NAMALWA (cell line): ENCODE data around the gene GLP1R.

ENCODE experiments used
- DNase-seq: peaks from one replicate; pipeline ENCODE4 v3.0.0-alpha.2; 2015; ENCODE audit warnings: low spot score

Gene GLP1R

GRCh38 chr6:39048481-39049399 lies at the start of gene GLP1R:
GLP1R (plus strand) TSS chr6:39048781; CDS start chr6:39048841, 60 bp downstream.
- DNase-seq, result no peak

DNA sequence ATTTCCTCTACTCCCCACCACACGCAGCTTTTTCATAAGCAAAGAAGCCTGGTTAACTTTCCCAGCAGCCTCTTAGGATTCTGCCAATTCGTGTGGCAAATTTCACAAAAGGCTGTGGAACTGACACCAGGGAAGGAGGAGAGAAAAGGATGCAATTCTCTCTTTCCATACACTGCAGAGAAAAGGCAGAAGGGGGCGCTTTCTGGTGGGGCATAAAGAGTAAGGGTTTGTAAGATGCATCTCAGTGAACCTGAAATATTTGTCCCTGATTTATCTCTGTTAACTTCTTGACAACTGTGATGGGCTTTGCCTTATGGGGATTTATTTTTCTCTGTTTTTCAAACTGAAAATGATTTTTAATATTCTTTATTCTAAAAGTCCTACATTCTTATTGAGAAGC lies 45.5 kb upstream of the GLP1R start:
- peak; percentile 31 for DNase-seq

DNA sequence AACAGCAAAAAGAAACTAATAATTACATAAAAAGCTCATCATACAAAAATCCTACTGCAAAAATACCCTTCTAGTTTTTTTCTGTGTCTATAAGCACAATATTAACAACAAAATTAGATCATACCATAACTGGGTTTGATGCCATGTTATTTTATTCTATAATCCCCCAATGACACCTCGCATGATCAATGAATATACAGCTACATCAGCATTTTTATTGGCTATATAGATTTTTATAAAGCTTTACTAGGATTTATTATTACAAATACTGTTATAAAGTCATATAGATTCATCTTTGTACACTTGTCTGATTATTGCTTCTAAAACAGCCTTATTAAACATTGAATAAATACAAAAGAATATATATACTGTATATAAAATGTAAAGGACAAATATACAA lies 45.1 kb upstream of the GLP1R start:
- DNase-seq, result no peak

GRCh38 chr6:39004801-39005200 lies 43.8 kb upstream of the GLP1R start:
- no peak for DNase-seq

DNA sequence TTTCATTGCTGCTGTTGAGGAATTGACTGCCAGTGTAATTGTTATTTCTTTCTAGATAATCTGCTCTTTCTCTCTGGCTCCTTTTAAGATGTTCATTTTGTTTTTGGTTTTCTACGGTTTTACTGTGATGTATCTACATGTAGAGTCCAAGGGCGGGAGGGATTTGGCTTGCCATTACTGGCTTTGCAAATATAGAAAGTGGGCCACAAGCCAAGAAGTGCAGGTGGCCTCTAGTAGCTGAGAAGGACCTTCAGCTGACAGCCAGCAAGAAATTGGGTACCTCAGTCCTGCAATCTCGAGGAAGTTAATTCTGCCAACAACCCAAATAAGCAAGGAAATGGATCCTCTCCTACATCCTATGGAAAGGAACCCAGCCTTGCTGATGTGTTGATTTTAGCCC lies 42.8 kb upstream of the GLP1R start:
- peak; percentile 27 for DNase-seq

DNA sequence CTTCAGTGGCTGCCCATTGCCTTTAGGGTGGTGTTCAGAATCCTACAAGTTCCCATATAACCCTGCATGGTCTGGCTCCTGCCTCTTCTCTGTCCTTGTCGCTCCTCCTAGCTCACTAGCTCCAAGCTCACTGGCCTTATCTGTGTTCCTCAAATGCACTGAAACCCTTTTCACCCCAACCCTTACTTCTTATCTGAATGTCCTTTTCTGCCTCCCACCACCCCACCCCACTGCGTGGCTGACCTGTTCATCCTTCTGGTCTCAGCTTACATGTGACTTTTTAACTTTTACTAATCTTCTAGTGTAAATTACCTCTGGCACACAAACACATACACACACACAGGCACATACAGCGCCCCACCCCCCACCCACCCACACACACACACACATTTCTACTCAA lies 41.0 kb upstream of the GLP1R start:
- no peak for DNase-seq

- DNase-seq, result no peak
These were observed 39.8 kb upstream of the GLP1R start for GRCh38 chr6:39008737-39009136.

GRCh38 chr6:39009476-39009875 lies 39.1 kb upstream of the GLP1R start:
- DNase-seq, result no peak

DNA sequence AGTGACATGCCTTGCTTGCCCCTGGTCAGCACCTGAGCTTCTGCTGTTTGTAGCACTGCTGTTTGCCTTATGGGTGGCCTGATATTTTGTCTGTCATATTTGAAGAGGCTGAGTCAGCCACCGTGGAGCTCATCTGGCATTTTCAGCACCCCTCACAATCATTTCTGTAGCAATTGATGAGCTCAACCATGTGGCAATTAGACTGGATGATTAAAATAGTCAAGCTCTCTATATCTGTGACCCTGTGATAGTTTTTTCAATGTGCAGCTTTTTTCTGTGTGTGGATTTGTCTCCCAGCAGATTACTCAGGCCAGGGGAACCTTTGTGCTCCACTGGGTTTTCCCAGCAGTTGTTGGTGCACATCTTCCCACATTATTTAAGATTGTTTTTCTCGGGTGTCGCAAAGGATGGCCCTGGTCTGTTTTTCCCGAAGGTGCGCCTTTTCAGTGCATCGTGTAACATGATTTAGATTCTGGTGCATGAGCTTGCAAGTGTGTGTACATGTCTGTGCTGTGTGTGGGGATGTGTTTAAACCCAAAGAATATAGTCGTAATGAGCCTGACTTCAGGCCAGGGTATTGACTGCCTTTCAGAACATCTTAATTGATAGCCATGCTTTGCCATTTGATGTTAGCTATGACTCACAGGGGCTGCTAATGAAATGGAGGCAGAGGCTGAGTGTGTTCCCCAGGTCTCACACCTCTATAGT lies 31.6 kb upstream of the GLP1R start:
- no peak for DNase-seq

DNA sequence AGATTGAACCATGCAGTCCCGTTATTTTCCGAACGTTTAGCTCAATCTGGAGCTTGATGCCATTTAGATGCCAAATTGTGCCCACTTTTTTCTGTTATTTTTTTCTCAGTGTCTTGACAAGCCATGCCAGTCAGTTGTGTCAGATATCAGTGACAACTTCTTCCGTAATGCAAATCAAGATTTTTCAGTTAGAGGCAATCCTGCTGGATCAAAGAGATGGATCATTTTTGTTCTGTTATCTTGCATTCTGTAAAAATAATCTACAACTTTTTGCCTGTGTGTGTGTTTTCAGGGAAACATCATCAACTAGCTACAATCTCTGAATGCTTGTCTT lies 31.1 kb upstream of the GLP1R start:
- no peak for DNase-seq

- DNase-seq, result no peak
These were observed 30.5 kb upstream of the GLP1R start for GRCh38 chr6:39018103-39018502.

DNA sequence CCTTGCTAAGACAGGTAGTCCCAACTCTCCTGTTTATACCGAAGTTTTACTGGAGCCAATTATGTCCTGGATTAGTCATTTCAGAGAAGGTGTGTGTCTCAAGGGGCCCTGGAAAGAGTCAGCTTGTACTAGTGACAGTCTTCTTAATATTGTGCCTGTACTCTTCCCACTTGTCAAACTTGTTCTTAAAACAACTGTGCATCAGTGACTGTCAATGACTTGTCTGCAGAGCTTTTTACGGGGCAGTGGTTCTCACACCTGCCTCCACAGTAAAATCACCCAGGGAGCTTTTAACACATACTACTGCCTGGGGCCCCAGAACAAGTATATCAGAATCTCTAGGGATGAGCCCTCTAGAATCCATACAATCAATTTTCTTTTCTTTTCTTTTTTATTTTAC lies 28.4 kb upstream of the GLP1R start:
- DNase-seq, result no peak

- DNase-seq, result no peak
These were observed 27.5 kb upstream of the GLP1R start for GRCh38 chr6:39021041-39021440.

DNA sequence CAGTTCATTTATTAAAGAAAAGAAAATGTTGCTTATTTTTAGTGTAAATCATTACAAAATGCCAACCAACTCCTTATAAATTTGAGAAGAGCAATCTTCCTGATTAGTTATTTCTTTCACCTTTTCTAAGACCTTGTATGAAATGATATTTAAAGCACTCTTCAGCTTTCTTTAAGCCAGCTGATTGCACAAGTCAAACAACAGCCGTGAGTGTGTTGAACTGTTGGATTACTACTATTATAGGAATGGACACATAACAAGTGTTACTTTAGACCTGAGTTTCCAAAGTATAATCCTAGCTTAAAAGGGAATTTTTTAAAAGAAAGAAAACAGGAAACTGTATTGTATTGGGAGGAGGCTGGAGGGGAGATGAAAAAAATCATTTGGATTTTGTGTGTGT lies 26.8 kb upstream of the GLP1R start:
- no peak for DNase-seq

GRCh38 chr6:39026175-39026574 lies 22.4 kb upstream of the GLP1R start:
- DNase-seq, result no peak

DNA sequence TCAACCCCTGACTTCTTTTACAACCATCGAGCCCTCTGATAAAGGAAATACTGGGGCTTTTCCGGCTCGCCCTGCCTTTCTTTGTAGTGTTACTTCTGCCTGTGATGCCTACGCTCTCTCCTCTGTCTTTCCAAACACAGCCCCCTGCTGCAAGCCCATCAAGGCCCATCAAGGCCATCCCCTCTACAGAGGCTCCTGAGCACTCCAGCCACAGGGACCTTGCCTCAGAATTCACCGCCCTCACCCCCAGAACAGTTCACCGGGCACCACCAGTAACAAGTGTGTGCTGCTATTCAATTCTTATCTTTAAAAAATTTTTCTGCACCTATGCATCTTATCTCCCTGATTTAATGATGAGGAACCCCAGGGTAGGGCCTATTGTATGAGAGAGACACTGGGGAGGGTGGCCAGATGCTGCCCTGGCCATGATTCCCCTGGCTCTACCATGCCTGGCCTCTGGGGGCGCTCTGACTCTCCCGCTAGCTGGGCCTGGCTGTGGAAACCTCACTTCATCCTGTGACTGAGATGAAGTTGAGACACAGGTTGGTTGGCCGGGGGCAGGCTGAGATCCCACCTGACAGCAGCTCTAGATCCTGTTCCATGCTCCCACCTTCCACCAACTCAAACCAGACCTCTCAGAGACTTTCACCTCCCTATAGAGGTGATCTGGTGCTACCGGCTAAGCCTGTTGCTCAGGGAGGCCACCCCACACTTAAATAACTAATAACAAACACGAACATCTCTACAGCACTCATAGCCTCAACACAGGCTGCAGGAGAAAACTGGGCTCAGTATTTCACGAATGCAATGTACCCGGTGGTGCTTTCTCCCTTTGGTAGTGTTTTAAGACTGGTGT lies 19.2 kb upstream of the GLP1R start:
- peak; percentile 56 for DNase-seq

GRCh38 chr6:39035681-39036080 lies 12.9 kb upstream of the GLP1R start:
- no peak for DNase-seq

GRCh38 chr6:39037082-39037508 lies 11.5 kb upstream of the GLP1R start:
- no peak for DNase-seq

DNA sequence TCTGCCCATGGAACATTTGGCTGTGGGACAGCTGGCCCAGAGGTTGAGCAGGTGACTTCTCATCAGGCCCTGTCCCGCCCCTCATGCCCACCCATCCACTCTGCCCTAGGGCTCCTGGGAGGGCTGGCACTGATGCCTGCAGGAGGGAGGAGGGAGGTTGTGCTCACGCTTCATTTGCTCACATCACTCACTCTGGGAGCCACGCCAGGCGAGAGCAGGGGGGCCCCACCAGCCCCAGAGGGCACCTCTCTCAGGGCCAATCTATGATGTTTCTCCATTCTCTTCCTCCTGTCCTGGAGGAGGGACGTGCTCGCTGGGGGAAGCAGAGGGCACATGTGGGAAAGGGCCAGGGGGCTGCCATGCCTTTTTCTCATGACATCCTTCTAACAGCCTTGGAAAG lies 10.9 kb upstream of the GLP1R start:
- DNase-seq, result no peak

- DNase-seq, result no peak
These were observed 8.4 kb upstream of the GLP1R start for GRCh38 chr6:39040080-39040673.

GRCh38 chr6:39041072-39041471 lies 7.5 kb upstream of the GLP1R start:
- no peak for DNase-seq

GRCh38 chr6:39043776-39044175 lies 4.8 kb upstream of the GLP1R start:
- DNase-seq, result no peak
